Activated T-helper 17 cell treated with anti-CD3 and anti-CD28 coated beads, Interleukin-2, amount 50 U/mL, for 72 hours (primary cell): Measurements from ENCODE around the gene SPTBN5. TPM values are rescaled to one million over a fixed set of nuclear protein-coding genes. Genes with fewer than 3 reads are reported as not detected.

Source experiments
- ATAC-seq: fragments of 150-1000 bp; cut with Tn5 transposase; replicated peaks from 2 replicates; pipeline ENCODE4 v1.10.0; 2021; ENCODE audit warnings: mild to moderate bottlenecking, moderate library complexity
- H3K27ac Mint-ChIP-seq: one replicate; pipeline ENCODE4 v1.8.0; 2022; ENCODE audit warnings: mixed read lengths
- H3K27me3 Mint-ChIP-seq: one replicate; pipeline ENCODE4 v1.8.0; 2022; ENCODE audit warnings: mixed read lengths
- H3K36me3 Mint-ChIP-seq: one replicate; pipeline ENCODE4 v1.8.0; 2022; ENCODE audit warnings: low read depth, mild to moderate bottlenecking, mixed read lengths
- H3K4me1 Mint-ChIP-seq: one replicate; pipeline ENCODE4 v1.8.0; 2022; ENCODE audit warnings: mixed read lengths
- H3K4me3 Mint-ChIP-seq: one replicate; pipeline ENCODE4 v1.8.0; 2022; ENCODE audit warnings: mild to moderate bottlenecking, mixed read lengths
- H3K9me3 Mint-ChIP-seq: one replicate; pipeline ENCODE4 v1.8.0; 2022; ENCODE audit warnings: mixed read lengths
- total RNA-seq, 2 donors: library from RNA; stranded (reverse); gene quantifications; one replicate each; pipeline ENCODE4 v1.2.3, GENCODE V29; 2022

SPTBN5 gene
- total RNA-seq, 2 donors from 2014 or later, result 2.4 to 4.9 TPM

GRCh38 chr15:41865490-41866055, 28.3 kb downstream of the SPTBN5 start:
- H3K27ac Mint-ChIP-seq, result no peak overlapping the region
- no peaks in the 10 kb centered on the region for H3K27me3 Mint-ChIP-seq
- ATAC-seq, result no peak
- H3K4me1 Mint-ChIP-seq, result peaks cover 7% of the 10 kb centered on the region
- H3K4me3 Mint-ChIP-seq, result no peak overlapping the region
- H3K9me3 Mint-ChIP-seq, result no peaks in the 10 kb centered on the region
- no peaks in the 10 kb centered on the region for H3K36me3 Mint-ChIP-seq

GRCh38 chr15:41862515-41863116, 31.2 kb downstream of the SPTBN5 start:
- Mint-ChIP-seq H3K27me3 (no peaks in the 10 kb centered on the region), H3K27ac (peak overlapping the region; percentile 64), H3K36me3 (no peaks in the 10 kb centered on the region), H3K4me3 (no peak overlapping the region), H3K4me1 (no peaks in the 10 kb centered on the region), H3K9me3 (no peaks in the 10 kb centered on the region)
- no peak for ATAC-seq

DNA sequence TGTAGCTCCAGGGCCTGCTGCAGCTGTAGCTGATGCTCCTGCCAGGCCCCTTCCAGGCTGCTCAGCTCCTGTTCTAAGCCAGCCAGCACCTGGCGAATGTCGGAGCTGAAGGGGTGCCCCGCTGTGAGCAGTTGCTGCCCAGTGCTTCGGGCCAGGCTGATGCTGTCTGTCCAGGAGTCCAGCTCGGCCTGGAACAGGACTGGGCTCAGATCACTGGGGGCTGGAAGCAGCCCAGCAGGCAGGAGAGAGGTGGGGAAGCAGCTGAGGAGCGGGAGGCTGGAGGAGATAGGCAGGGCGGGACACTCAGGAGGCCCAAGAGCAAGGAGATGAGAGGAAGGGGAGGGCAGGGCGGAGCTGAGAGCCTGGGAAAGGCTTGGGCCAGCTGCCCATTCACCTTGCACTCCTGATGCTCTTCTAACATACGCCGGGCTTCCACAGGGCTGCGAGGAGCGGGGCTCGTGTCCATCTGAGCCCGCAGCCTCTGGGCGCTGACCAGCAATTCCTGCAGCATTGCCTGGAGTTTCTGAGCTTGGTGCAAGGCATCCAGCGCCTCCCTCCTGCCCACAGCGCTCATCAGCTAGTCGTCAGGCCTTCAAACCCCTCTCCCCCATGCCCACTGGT, 32.0 kb downstream of the SPTBN5 start:
- no peak for ATAC-seq
- no peak overlapping the region for H3K4me3 Mint-ChIP-seq
- no peaks in the 10 kb centered on the region for H3K27me3 Mint-ChIP-seq
- no peaks in the 10 kb centered on the region for H3K36me3 Mint-ChIP-seq
- no peaks in the 10 kb centered on the region for H3K9me3 Mint-ChIP-seq
- no peak overlapping the region for H3K27ac Mint-ChIP-seq
- no peaks in the 10 kb centered on the region for H3K4me1 Mint-ChIP-seq

DNA sequence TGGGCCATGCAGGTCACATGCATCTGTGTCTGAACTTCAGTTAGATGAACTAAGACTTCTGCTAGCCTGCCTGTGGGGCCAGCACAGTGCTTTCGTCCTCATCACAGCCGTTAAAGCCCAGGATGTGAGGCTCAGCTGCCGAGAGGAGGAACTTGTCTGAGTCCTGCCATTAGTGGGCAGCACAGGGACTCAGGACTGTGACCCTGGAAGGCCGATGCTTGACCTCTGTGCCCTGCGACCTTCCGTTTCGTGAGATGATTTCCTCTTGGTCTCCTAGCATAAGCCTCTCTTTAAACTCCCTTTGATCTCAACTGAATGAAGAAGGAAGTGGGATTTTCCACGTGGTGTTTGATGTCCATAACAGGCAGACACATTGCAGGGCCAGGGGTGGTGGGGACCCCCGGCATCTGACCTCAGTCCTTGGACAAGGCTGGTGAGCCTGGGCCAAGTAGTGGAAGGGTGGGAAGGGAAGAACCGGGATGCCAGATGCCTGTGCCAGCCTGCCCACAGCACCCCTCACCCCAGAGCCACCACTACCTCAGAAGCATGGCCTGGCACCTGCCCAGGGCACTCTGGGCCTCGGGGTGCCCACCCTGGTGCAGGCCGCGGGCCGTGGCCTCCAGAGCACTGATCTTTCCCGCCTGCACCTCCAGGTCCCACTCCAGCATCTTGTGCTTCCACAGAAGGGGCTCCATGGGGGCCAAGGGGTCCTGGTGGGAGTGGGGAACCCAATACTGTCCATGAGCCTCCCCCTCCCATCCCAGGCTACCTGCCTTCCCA, 33.6 kb downstream of the SPTBN5 start:
- no peak for ATAC-seq
- H3K4me1 Mint-ChIP-seq, result no peaks in the 10 kb centered on the region
- no peaks in the 10 kb centered on the region for H3K27me3 Mint-ChIP-seq
- no peaks in the 10 kb centered on the region for H3K9me3 Mint-ChIP-seq
- no peak overlapping the region for H3K4me3 Mint-ChIP-seq
- H3K36me3 Mint-ChIP-seq, result no peaks in the 10 kb centered on the region
- H3K27ac Mint-ChIP-seq, result no peak overlapping the region

GRCh38 chr15:41858756-41859155, 35.1 kb downstream of the SPTBN5 start:
- H3K4me1 Mint-ChIP-seq, result no peaks in the 10 kb centered on the region
- no peaks in the 10 kb centered on the region for H3K36me3 Mint-ChIP-seq

DNA sequence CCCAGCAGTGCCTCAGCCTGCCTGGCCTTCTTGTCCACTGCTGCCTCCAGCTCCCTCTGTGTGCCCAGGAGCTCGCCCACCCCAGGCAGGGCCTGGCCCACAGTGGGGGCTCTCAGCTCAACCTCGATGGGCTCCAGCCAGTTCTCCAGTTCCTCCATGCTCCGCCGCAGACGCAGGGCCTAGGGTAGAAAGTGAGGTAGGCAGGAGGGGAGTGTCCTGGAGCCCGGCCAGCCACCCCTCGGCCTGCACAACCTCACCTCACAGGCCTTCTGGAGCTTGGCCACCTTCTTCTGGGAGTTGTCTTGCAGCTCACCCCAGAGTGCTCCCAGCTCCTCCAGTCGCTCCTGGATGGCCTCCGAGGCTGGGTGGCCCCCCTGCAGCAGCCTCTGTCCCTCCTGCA, 36.5 kb downstream of the SPTBN5 start:
- Mint-ChIP-seq H3K27ac (no peak overlapping the region), H3K36me3 (no peaks in the 10 kb centered on the region), H3K4me3 (no peak overlapping the region), H3K9me3 (no peaks in the 10 kb centered on the region), H3K27me3 (no peaks in the 10 kb centered on the region), H3K4me1 (no peaks in the 10 kb centered on the region)
- ATAC-seq, result no peak

More at GRCh38 chr15:41858756-41859155, 35.1 kb downstream of the SPTBN5 start:
- no peak for ATAC-seq
- Mint-ChIP-seq H3K27ac (no peak overlapping the region), H3K4me3 (no peak overlapping the region), H3K9me3 (no peaks in the 10 kb centered on the region), H3K27me3 (no peaks in the 10 kb centered on the region)

DNA sequence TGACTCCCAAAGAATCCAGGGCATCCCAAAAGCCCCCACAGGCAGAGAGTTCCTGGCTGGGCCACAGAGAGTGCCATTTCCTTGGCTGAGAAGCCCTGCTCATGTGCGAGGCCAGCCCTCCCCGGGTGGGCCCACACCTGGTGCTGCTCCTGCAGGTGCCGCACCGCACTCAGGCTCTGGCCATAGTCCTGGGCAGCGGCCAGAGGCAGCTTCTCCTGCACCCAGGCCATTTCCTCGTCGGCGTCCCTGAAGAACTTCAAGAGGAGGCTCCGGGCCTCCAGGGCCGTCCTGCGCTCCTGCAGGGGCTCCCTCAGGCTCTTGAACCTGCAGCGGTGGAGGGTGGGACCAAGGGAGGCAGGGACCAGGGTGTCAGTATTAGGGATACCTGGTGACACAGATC, 37.1 kb downstream of the SPTBN5 start:
- H3K27ac Mint-ChIP-seq, result no peak overlapping the region
- no peaks in the 10 kb centered on the region for H3K4me1 Mint-ChIP-seq
- H3K4me3 Mint-ChIP-seq, result no peak overlapping the region
- no peaks in the 10 kb centered on the region for H3K9me3 Mint-ChIP-seq
- no peaks in the 10 kb centered on the region for H3K36me3 Mint-ChIP-seq
- no peaks in the 10 kb centered on the region for H3K27me3 Mint-ChIP-seq
- no peak for ATAC-seq

GRCh38 chr15:41856262-41856661, 37.6 kb downstream of the SPTBN5 start:
- no peaks in the 10 kb centered on the region for H3K27me3 Mint-ChIP-seq

GRCh38 chr15:41855261-41855961, 38.4 kb downstream of the SPTBN5 start:
- Mint-ChIP-seq H3K4me3 (no peak overlapping the region), H3K27me3 (no peaks in the 10 kb centered on the region), H3K4me1 (no peaks in the 10 kb centered on the region), H3K9me3 (no peaks in the 10 kb centered on the region), H3K27ac (no peak overlapping the region), H3K36me3 (no peaks in the 10 kb centered on the region)
- no peak for ATAC-seq

More at GRCh38 chr15:41856262-41856661, 37.6 kb downstream of the SPTBN5 start:
- no peak overlapping the region for H3K27ac Mint-ChIP-seq
- H3K4me1 Mint-ChIP-seq, result no peaks in the 10 kb centered on the region
- H3K9me3 Mint-ChIP-seq, result no peaks in the 10 kb centered on the region
- H3K36me3 Mint-ChIP-seq, result no peaks in the 10 kb centered on the region
- H3K4me3 Mint-ChIP-seq, result no peak overlapping the region
- ATAC-seq, result no peak

DNA sequence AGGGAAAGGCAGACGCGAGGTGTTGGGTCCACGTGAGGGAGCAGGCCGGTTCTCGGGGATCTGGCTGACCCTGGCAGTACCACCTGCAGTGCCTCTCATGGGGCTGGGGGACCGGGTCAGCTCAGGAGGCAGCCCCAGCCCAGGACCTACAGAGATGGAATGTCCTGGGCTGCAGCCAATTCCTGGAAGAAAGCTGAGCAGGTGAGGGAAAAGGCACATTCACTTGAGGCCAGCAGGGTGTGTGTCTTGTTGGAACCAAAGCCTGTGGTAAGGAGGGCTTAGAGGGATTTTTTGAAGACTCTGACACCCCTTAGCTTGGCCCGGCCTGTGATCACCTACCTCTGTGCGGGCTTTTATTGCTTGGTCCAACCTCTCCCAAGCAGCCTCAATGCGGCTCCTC, 39.4 kb downstream of the SPTBN5 start:
- H3K27me3 Mint-ChIP-seq, result no peaks in the 10 kb centered on the region
- H3K4me1 Mint-ChIP-seq, result no peaks in the 10 kb centered on the region
- no peak overlapping the region for H3K4me3 Mint-ChIP-seq
- H3K27ac Mint-ChIP-seq, result no peak overlapping the region
- no peaks in the 10 kb centered on the region for H3K9me3 Mint-ChIP-seq
- no peak for ATAC-seq
- H3K36me3 Mint-ChIP-seq, result no peaks in the 10 kb centered on the region

DNA sequence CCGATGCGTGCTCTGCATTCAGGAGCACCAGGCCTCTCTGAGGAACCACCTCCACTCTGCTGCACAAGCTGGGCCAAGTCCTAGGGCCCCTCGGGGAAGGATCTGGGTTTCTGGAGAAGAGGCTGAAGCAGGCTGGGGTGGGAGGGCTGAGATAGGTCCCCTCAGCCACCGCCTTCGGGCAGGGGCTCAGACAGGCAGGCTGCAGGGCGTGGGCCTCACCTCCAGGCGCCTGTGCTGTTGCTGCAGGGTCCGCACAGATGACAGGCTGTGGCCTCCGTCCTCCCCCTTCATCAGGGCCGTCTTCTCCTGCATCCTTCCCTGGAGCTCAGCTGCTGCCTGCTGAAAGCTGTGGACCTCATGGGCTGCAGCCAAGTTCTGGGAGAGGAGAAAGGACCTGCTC, 40.0 kb downstream of the SPTBN5 start:
- Mint-ChIP-seq H3K9me3 (no peaks in the 10 kb centered on the region), H3K27me3 (no peaks in the 10 kb centered on the region), H3K4me1 (no peaks in the 10 kb centered on the region), H3K36me3 (no peaks in the 10 kb centered on the region), H3K27ac (no peak overlapping the region), H3K4me3 (no peak overlapping the region)
- ATAC-seq, result no peak

- no peak overlapping the region for H3K4me3 Mint-ChIP-seq
- no peak overlapping the region for H3K27ac Mint-ChIP-seq
- ATAC-seq, result no peak
- H3K9me3 Mint-ChIP-seq, result no peaks in the 10 kb centered on the region
- H3K27me3 Mint-ChIP-seq, result no peaks in the 10 kb centered on the region
- peaks cover 6% of the 10 kb centered on the region for H3K4me1 Mint-ChIP-seq
- H3K36me3 Mint-ChIP-seq, result peaks cover 6% of the 10 kb centered on the region
Measured at GRCh38 chr15:41852736-41853590, 40.9 kb downstream of the SPTBN5 start.

- Mint-ChIP-seq H3K4me1 (peaks cover 6% of the 10 kb centered on the region), H3K4me3 (no peak overlapping the region), H3K9me3 (no peaks in the 10 kb centered on the region), H3K27me3 (no peaks in the 10 kb centered on the region), H3K27ac (no peak overlapping the region), H3K36me3 (peaks cover 13% of the 10 kb centered on the region)
- ATAC-seq, result no peak
Measured at GRCh38 chr15:41851755-41852370, 42.0 kb downstream of the SPTBN5 start.
